ENCODE measurements around the gene MICOS13.
"Not testable (repeated sequence)": the region's sequence is repeated elsewhere in the genome, so short reads cannot be mapped to it uniquely, and the experiment has no call there.

GRCh38 chr19:5702053-5702410 is 21.7 kb upstream of the MICOS13 start:
- TF ChIP-seq, protein P1, sequence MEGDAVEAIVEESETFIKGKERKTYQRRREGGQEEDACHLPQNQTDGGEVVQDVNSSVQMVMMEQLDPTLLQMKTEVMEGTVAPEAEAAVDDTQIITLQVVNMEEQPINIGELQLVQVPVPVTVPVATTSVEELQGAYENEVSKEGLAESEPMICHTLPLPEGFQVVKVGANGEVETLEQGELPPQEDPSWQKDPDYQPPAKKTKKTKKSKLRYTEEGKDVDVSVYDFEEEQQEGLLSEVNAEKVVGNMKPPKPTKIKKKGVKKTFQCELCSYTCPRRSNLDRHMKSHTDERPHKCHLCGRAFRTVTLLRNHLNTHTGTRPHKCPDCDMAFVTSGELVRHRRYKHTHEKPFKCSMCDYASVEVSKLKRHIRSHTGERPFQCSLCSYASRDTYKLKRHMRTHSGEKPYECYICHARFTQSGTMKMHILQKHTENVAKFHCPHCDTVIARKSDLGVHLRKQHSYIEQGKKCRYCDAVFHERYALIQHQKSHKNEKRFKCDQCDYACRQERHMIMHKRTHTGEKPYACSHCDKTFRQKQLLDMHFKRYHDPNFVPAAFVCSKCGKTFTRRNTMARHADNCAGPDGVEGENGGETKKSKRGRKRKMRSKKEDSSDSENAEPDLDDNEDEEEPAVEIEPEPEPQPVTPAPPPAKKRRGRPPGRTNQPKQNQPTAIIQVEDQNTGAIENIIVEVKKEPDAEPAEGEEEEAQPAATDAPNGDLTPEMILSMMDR (IDR thresholded peaks at IDR 0.05; ENCODE audit: extremely low read depth in 1 of 2, insufficient read depth in 1 of 2, low read depth in 1 of 2, low read length in 2 of 2): not testable (repeated sequence)
- not testable (repeated sequence) for TF ChIP-seq MAX (IDR thresholded peaks at IDR 0.05; ENCODE audit: insufficient read depth, insufficient read length)
